Large intestine (tissue), 3 donors: ENCODE measurements around the gene ANKRD39. TPM values are rescaled to one million over a fixed set of nuclear protein-coding genes. Genes with fewer than 3 reads are reported as not detected.

Source experiments
- DNase-seq, 2 donors: peaks; one replicate each; pipeline versions ENCODE4 v3.0.0 to v3.0.0-alpha.2; 2013
- H3K27ac ChIP-seq: one replicate; pipeline ENCODE4 v1.5.1; 2013; ENCODE audit warnings: low read length
- H3K27me3 ChIP-seq: 2 replicates; pipeline ENCODE4 v1.6.1; 2013; ENCODE audit warnings: low read length; ENCODE audit not compliant: control insufficient read depth, insufficient read depth
- H3K36me3 ChIP-seq: 2 replicates; pipeline ENCODE4 v1.6.1; 2013; ENCODE audit warnings: low read length; ENCODE audit not compliant: control insufficient read depth, insufficient read depth
- H3K4me1 ChIP-seq: one replicate; pipeline ENCODE4 v1.6.1; 2013; ENCODE audit warnings: low read length; ENCODE audit not compliant: control insufficient read depth, insufficient read depth
- H3K4me3 ChIP-seq: one replicate; pipeline ENCODE4 v1.5.1; 2013; ENCODE audit warnings: low read length
- H3K9me3 ChIP-seq: one replicate; pipeline ENCODE4 v1.6.1; 2013; ENCODE audit warnings: mild to moderate bottlenecking, low read depth, low read length, moderate library complexity; ENCODE audit not compliant: control insufficient read depth
- WGBS: methylation state at CpG from one replicate; pipeline ENCODE4 v1.1.5; 2013; ENCODE audit warnings: low lambda C conversion rate; ENCODE audit not compliant: insufficient coverage; 5-methylcytosine and 5-hydroxymethylcytosine counted together
- polyA plus RNA-seq: library from polyadenylated mRNA; unstranded; fragments of 120-200 nt; gene quantifications from one replicate; pipeline ENCODE4 v1.2.1, GENCODE V29; 2013

The ANKRD39 gene
- polyA plus RNA-seq, 1 donor = 9.6 TPM

- H3K36me3 ChIP-seq = peaks cover 16% of the 10 kb centered on the region
- peaks cover 39% of the 10 kb centered on the region for H3K4me1 ChIP-seq
- peak overlapping the region; percentile 48 for H3K27ac ChIP-seq
- DNase-seq = peak in 1 of 2 donors; percentile 65
- H3K9me3 ChIP-seq = no peaks in the 10 kb centered on the region
- peak overlapping the region; percentile 39 for H3K4me3 ChIP-seq
- peaks cover 9% of the 10 kb centered on the region for H3K27me3 ChIP-seq
- no CpG with 5 or more reads among the region's 13 CpGs for WGBS
Observed at GRCh38 chr2:96870626-96871255, 12.9 kb upstream of the ANKRD39 start.

GRCh38 chr2:96869822-96870625, 12.2 kb upstream of the ANKRD39 start, which contains the start of gene SEMA4C:
SEMA4C (minus strand) TSS chr2:96870080; CDS start chr2:96867886, 2,194 bp downstream.
- Histone ChIP-seq H3K4me1 (peaks cover 33% of the 10 kb centered on the region), H3K27ac (peak within 1 kb of the TSS; percentile 90), H3K9me3 (no peaks in the 10 kb centered on the region), H3K27me3 (peaks cover 9% of the 10 kb centered on the region), H3K36me3 (peaks cover 23% of the 10 kb centered on the region), H3K4me3 (peak within 1 kb of the TSS; percentile 78)
- WGBS = no CpG with 5 or more reads among the region's 93 CpGs
- peak in 1 of 2 donors; percentile 74 for DNase-seq

- Histone ChIP-seq H3K9me3 (no peaks in the 10 kb centered on the region), H3K27me3 (peaks cover 7% of the 10 kb centered on the region), H3K36me3 (peaks cover 30% of the 10 kb centered on the region), H3K4me3 (peak overlapping the region; percentile 78), H3K4me1 (peaks cover 28% of the 10 kb centered on the region), H3K27ac (peak overlapping the region; percentile 90)
- no CpG with 5 or more reads among the region's 64 CpGs for WGBS
- DNase-seq = peak; percentile 59 to 70
Observed at GRCh38 chr2:96869281-96869821, 11.5 kb upstream of the ANKRD39 start.

GRCh38 chr2:96868555-96869280, 10.9 kb upstream of the ANKRD39 start:
- Histone ChIP-seq H3K4me1 (peaks cover 23% of the 10 kb centered on the region), H3K4me3 (peak overlapping the region; percentile 78)
- WGBS = no CpG with 5 or more reads among the region's 76 CpGs

GRCh38 chr2:96867756-96868554, 10.1 kb upstream of the ANKRD39 start:
- peak in 1 of 2 donors; percentile 54 for DNase-seq
- peak overlapping the region; percentile 78 for H3K4me3 ChIP-seq
- peak overlapping the region; percentile 71 for H3K27ac ChIP-seq
- H3K9me3 ChIP-seq = no peaks in the 10 kb centered on the region
- no CpG with 5 or more reads among the region's 27 CpGs for WGBS
- no peaks in the 10 kb centered on the region for H3K27me3 ChIP-seq
- H3K4me1 ChIP-seq = peaks cover 23% of the 10 kb centered on the region
- H3K36me3 ChIP-seq = peaks cover 44% of the 10 kb centered on the region

More at GRCh38 chr2:96868555-96869280, 10.9 kb upstream of the ANKRD39 start:
- Histone ChIP-seq H3K27me3 (peaks cover under 1% of the 10 kb centered on the region), H3K36me3 (peaks cover 36% of the 10 kb centered on the region), H3K27ac (peak overlapping the region; percentile 90), H3K9me3 (no peaks in the 10 kb centered on the region)
- DNase-seq = peak; percentile 86 to 88

- H3K27me3 ChIP-seq = no peaks in the 10 kb centered on the region
- H3K27ac ChIP-seq = peak overlapping the region; percentile 71
- no peaks in the 10 kb centered on the region for H3K9me3 ChIP-seq
- peak overlapping the region; percentile 78 for H3K4me3 ChIP-seq
- WGBS = no CpG with 5 or more reads among the region's 22 CpGs
- peak in 1 of 2 donors; percentile 44 for DNase-seq
- H3K4me1 ChIP-seq = peaks cover 23% of the 10 kb centered on the region
- peaks cover 44% of the 10 kb centered on the region for H3K36me3 ChIP-seq
Observed at GRCh38 chr2:96866986-96867755, 9.4 kb upstream of the ANKRD39 start.

- Histone ChIP-seq H3K27ac (no peak overlapping the region), H3K36me3 (peaks cover 50% of the 10 kb centered on the region), H3K27me3 (no peaks in the 10 kb centered on the region), H3K4me3 (peak overlapping the region; percentile 78), H3K4me1 (peaks cover 29% of the 10 kb centered on the region), H3K9me3 (no peaks in the 10 kb centered on the region)
- WGBS = no CpG with 5 or more reads among the region's 8 CpGs
- DNase-seq = no peak
Observed at GRCh38 chr2:96866586-96866985, 8.8 kb upstream of the ANKRD39 start.

- no peak for DNase-seq
- Histone ChIP-seq H3K36me3 (peaks cover 55% of the 10 kb centered on the region), H3K27me3 (no peaks in the 10 kb centered on the region), H3K9me3 (no peaks in the 10 kb centered on the region), H3K4me1 (peaks cover 33% of the 10 kb centered on the region), H3K4me3 (no peak overlapping the region), H3K27ac (no peak overlapping the region)
- no CpG with 5 or more reads among the region's 14 CpGs for WGBS
Observed at GRCh38 chr2:96866149-96866548, 8.3 kb upstream of the ANKRD39 start.

- H3K36me3 ChIP-seq = peaks cover 60% of the 10 kb centered on the region
- H3K27me3 ChIP-seq = no peaks in the 10 kb centered on the region
- H3K9me3 ChIP-seq = no peaks in the 10 kb centered on the region
- no peak overlapping the region for H3K4me3 ChIP-seq
- no CpG with 5 or more reads among the region's 16 CpGs for WGBS
- no peak for DNase-seq
- peaks cover 34% of the 10 kb centered on the region for H3K4me1 ChIP-seq
- H3K27ac ChIP-seq = no peak overlapping the region
Observed at GRCh38 chr2:96865654-96866053, 7.8 kb upstream of the ANKRD39 start.
